Hepatocyte (in vitro differentiated cells): Measurements from ENCODE around the gene MYH7B. TPM values are rescaled to one million over a fixed set of nuclear protein-coding genes. Genes with fewer than 3 reads are reported as not detected.

Source experiments
- DNase-seq: peaks from one replicate; pipeline ENCODE4 v3.0.0-alpha.2; 2016; ENCODE audit warnings: low spot score
- H2AFZ ChIP-seq: fragments of 200-600 bp; sonication (generic); 2 replicates; pipeline ENCODE4 v1.6.0; 2016; ENCODE audit warnings: antibody characterized with exemption, mild to moderate bottlenecking
- H3K27ac ChIP-seq: fragments of 200-600 bp; sonication (generic); 2 replicates; pipeline ENCODE4 v1.5.1; 2016; ENCODE audit warnings: mild to moderate bottlenecking
- H3K27me3 ChIP-seq: fragments of 200-600 bp; sonication (generic); 2 replicates; pipeline ENCODE4 v1.6.1; 2016
- H3K36me3 ChIP-seq: fragments of 200-600 bp; sonication (generic); replicated peaks from 2 replicates; pipeline ENCODE4 v1.5.1; 2016; ENCODE audit warnings: low read depth; ENCODE audit not compliant: insufficient read depth
- H3K4me1 ChIP-seq: fragments of 200-600 bp; sonication (generic); 2 replicates; pipeline ENCODE4 v1.5.1; 2016; ENCODE audit warnings: mild to moderate bottlenecking, moderate library complexity; ENCODE audit not compliant: insufficient read depth
- H3K4me2 ChIP-seq: fragments of 200-600 bp; sonication (generic); 2 replicates; pipeline ENCODE4 v1.6.0; 2016
- H3K4me3 ChIP-seq: fragments of 200-600 bp; sonication (generic); 2 replicates; pipeline ENCODE4 v1.5.1; 2016; ENCODE audit warnings: mild to moderate bottlenecking
- H3K79me2 ChIP-seq: fragments of 200-600 bp; sonication (generic); 2 replicates; pipeline ENCODE4 v1.6.0; 2017; ENCODE audit warnings: mild to moderate bottlenecking
- H3K9me2 ChIP-seq: fragments of 200-600 bp; sonication (generic); replicated peaks from 2 replicates; pipeline ENCODE4 v1.6.0; 2017; ENCODE audit warnings: mild to moderate bottlenecking; ENCODE audit not compliant: insufficient read depth
- H3K9me3 ChIP-seq: fragments of 200-600 bp; sonication (generic); 2 replicates; pipeline ENCODE4 v1.5.1; 2016; ENCODE audit warnings: low read depth, mild to moderate bottlenecking
- H4K20me1 ChIP-seq: fragments of 200-600 bp; sonication (generic); 2 replicates; pipeline ENCODE4 v1.6.0; 2016; ENCODE audit warnings: mild to moderate bottlenecking; ENCODE audit not compliant: insufficient read depth, poor library complexity, severe bottlenecking
- EZH2 ChIP-seq: fragments of 200-600 bp; sonication (generic); IDR thresholded peaks from 2 replicates; pipeline ENCODE4 v1.6.1; 2016; ENCODE audit warnings: antibody characterized with exemption, mild to moderate bottlenecking, borderline replicate concordance
- EZH2phosphoT487 ChIP-seq: fragments of 200-600 bp; sonication (generic); IDR thresholded peaks from one replicate; pipeline ENCODE4 v1.6.1; 2018; ENCODE audit warnings: antibody characterized with exemption, mild to moderate bottlenecking, low read depth, moderate library complexity; ENCODE audit not compliant: unreplicated experiment, severe bottlenecking
- WGBS: methylation state at CpG from one replicate; pipeline ENCODE4 v1.1.6; 2016; ENCODE audit warnings: low lambda C conversion rate; ENCODE audit errors: missing lambda C conversion rate; 5-methylcytosine and 5-hydroxymethylcytosine counted together
- polyA plus RNA-seq: library from polyadenylated mRNA; unstranded; fragments of >200 nt; fragmentation: Nextera tagmentation; extraction: Ambion mirVana; gene quantifications from 2 replicates; pipeline ENCODE4 v1.2.1, GENCODE V29; 2016
- total RNA-seq: library from RNA; depleted of rRNA; stranded (reverse); fragments of >200 nt; gene quantifications from 2 replicates; pipeline ENCODE4 v1.2.3, GENCODE V29; 2014
- TF ChIP-seq, protein P1 (sequence below): fragments of 200-600 bp; sonication (generic); IDR thresholded peaks from 2 replicates; pipeline ENCODE4 v1.5.1; 2016; ENCODE audit warnings: antibody characterized with exemption, mild to moderate bottlenecking; ENCODE audit not compliant: poor library complexity

MYH7B gene
- total and polyA plus RNA-seq, 2 experiments from 2014 or later, result 0.07 to 0.42 TPM

DNA sequence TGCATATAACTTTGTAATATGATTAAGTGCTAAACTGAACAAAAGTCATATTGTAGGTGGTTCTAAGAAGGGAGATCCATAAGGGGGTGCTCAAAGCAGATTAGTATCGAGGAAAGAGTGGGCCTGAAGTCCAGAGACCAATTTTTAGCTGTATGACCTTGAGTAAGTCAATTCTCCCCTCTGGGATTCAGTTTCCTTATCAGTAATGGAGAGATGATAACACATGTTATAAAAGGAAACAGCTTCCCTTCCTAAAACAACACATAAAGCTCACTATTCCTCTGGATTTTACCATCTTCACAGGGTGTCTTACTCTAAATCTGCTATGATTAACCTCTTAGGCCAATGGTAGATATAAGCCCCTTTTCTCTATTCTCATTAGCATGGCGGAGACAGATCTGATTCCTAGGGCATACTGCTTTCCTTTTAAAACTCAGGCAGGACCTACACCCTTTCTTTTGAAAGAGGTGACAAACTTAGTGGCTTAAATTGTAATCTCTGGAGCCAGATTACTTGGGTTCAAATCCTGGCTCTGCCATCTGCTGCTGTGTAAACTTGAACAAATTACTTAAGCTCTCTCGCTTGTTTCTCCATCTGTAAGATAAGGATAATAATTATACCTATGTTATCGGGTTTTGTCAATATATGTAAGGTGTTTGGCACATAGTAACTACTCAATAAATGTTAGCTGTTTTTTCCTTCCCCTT lies 39.8 kb upstream of the MYH7B start:
- H3K4me3 ChIP-seq, result no peak overlapping the region
- H3K4me1 ChIP-seq, result peaks cover 8% of the 10 kb centered on the region
- no peaks in the 10 kb centered on the region for H3K36me3 ChIP-seq
- DNase-seq, result no peak
- H3K9me2 ChIP-seq, result no peaks in the 10 kb centered on the region
- TF ChIP-seq EZH2phosphoT487 (no peak), EZH2 (no peak)
- TF ChIP-seq, protein P1, sequence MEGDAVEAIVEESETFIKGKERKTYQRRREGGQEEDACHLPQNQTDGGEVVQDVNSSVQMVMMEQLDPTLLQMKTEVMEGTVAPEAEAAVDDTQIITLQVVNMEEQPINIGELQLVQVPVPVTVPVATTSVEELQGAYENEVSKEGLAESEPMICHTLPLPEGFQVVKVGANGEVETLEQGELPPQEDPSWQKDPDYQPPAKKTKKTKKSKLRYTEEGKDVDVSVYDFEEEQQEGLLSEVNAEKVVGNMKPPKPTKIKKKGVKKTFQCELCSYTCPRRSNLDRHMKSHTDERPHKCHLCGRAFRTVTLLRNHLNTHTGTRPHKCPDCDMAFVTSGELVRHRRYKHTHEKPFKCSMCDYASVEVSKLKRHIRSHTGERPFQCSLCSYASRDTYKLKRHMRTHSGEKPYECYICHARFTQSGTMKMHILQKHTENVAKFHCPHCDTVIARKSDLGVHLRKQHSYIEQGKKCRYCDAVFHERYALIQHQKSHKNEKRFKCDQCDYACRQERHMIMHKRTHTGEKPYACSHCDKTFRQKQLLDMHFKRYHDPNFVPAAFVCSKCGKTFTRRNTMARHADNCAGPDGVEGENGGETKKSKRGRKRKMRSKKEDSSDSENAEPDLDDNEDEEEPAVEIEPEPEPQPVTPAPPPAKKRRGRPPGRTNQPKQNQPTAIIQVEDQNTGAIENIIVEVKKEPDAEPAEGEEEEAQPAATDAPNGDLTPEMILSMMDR, result no peak
- no peak overlapping the region for H2AFZ ChIP-seq
- H3K4me2 ChIP-seq, result no peak overlapping the region
- 74% methylated on average over 4 of the region's 4 CpGs for WGBS
- H3K79me2 ChIP-seq, result no peaks in the 10 kb centered on the region
- no peaks in the 10 kb centered on the region for H3K27me3 ChIP-seq
- H3K27ac ChIP-seq, result peak overlapping the region; percentile 17
- H3K9me3 ChIP-seq, result no peaks in the 10 kb centered on the region
- H4K20me1 ChIP-seq, result no peaks in the 10 kb centered on the region

GRCh38 chr20:34916774-34917354 lies 38.8 kb upstream of the MYH7B start:
- TF ChIP-seq, protein P1, result no peak
- TF ChIP-seq EZH2, result no peak
- no peak for TF ChIP-seq EZH2phosphoT487

DNA sequence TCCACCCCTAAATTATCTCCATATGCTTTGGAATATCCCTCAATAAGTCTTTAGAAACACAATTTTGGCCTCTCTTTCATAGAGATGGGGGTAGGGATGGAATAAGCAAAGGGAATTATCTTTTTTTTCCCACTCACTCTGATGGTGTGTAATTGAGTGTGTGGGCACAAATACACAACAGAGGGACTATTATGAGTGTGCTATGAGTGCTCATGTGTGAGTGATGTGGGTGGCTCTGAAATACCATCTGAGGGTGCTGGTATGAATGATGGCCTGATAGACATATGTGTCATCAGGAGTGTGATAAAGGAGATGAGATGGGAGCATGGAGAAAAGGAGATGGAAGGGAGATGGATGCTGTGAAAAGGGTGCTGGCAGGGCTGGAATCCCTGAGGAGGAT lies 35.6 kb upstream of the MYH7B start:
- Histone ChIP-seq H3K36me3 (no peaks in the 10 kb centered on the region), H3K4me2 (no peak overlapping the region), H3K79me2 (no peaks in the 10 kb centered on the region), H3K27me3 (no peaks in the 10 kb centered on the region), H3K27ac (no peak overlapping the region), H2AFZ (no peak overlapping the region), H4K20me1 (no peaks in the 10 kb centered on the region), H3K9me3 (no peaks in the 10 kb centered on the region), H3K9me2 (no peaks in the 10 kb centered on the region), H3K4me3 (no peak overlapping the region), H3K4me1 (peaks cover 8% of the 10 kb centered on the region)
- TF ChIP-seq EZH2 (no peak), EZH2phosphoT487 (no peak)
- TF ChIP-seq, protein P1, result no peak
- DNase-seq, result no peak

More at GRCh38 chr20:34916774-34917354, 38.8 kb upstream of the MYH7B start:
- Histone ChIP-seq H3K27me3 (no peaks in the 10 kb centered on the region), H3K4me1 (peaks cover 8% of the 10 kb centered on the region), H3K27ac (peak overlapping the region; percentile 23), H3K36me3 (no peaks in the 10 kb centered on the region), H3K79me2 (no peaks in the 10 kb centered on the region), H3K4me3 (no peak overlapping the region), H4K20me1 (no peaks in the 10 kb centered on the region), H3K9me2 (no peaks in the 10 kb centered on the region), H3K9me3 (no peaks in the 10 kb centered on the region), H3K4me2 (peak overlapping the region; percentile 51), H2AFZ (no peak overlapping the region)
- WGBS, result 57% methylated on average over 2 of the region's 2 CpGs
- no peak for DNase-seq
